IMR-90 (cell line): ENCODE results near the gene PAM. TPM values are rescaled to one million over a fixed set of nuclear protein-coding genes. Genes with fewer than 3 reads are reported as not detected.

ENCODE experiments used
- ATAC-seq: fragments of 200-7000 bp; cut with Tn5 transposase; 2 replicates; pipeline ENCODE4 v1.9.1; 2020; ENCODE audit warnings: low read depth, mild to moderate bottlenecking, moderate library complexity
- BruUV-seq: library from RNA; stranded (reverse); fragments of 400-500 nt; replicated peaks from 2 replicates; lab custom pipeline; 2021; lab: Mats Ljungman, UMichigan
- CTCF ChIA-PET: fragments of 300-600 bp; formaldehyde crosslinking; extraction: SDS; loops from one replicate; lab custom pipeline; 2021; ENCODE audit warnings: antibody characterized with exemption; lab: Yijun Ruan, JAX
- POLR2A ChIA-PET: fragments of 300-600 bp; sonication (Branson Sonifier 250); formaldehyde crosslinking; loops from one replicate; lab custom pipeline; 2022; ENCODE audit warnings: antibody characterized with exemption; ENCODE audit not compliant: unreplicated experiment; lab: Charles Lee
- DNase-seq: peaks from one replicate; pipeline ENCODE4 v3.0.0; 2013
- H2AFZ ChIP-seq: replicated peaks from 2 replicates; pipeline ENCODE3; 2013; ENCODE audit warnings: low read length, mild to moderate bottlenecking; ENCODE audit not compliant: poor library complexity
- H2AK5ac ChIP-seq: 2 replicates; pipeline ENCODE4 v1.6.1; 2013; ENCODE audit warnings: low read depth, low read length, inconsistent platforms
- H2AK9ac ChIP-seq: replicated peaks from 2 replicates; pipeline ENCODE3; 2013; ENCODE audit warnings: mild to moderate bottlenecking, low read depth, low read length, moderate library complexity; ENCODE audit not compliant: poor library complexity
- H2BK120ac ChIP-seq: 2 replicates; pipeline ENCODE4 v1.6.1; 2013; ENCODE audit warnings: low read depth, low read length, inconsistent platforms
- H2BK15ac ChIP-seq: 3 replicates; pipeline ENCODE4 v1.6.1; 2013; ENCODE audit warnings: low read depth, low read length, inconsistent platforms
- H2BK20ac ChIP-seq: 2 replicates; pipeline ENCODE4 v1.6.1; 2013; ENCODE audit warnings: low read depth, mild to moderate bottlenecking, inconsistent platforms, low read length, moderate library complexity
- H2BK5ac ChIP-seq: 2 replicates; pipeline ENCODE4 v1.6.1; 2013; ENCODE audit warnings: mild to moderate bottlenecking, low read depth, low read length, inconsistent platforms; ENCODE audit not compliant: poor library complexity, severe bottlenecking
- H3K14ac ChIP-seq: replicated peaks from 2 replicates; pipeline ENCODE4 v1.6.1; 2013; ENCODE audit warnings: low read depth, low read length, inconsistent platforms
- H3K18ac ChIP-seq: 2 replicates; pipeline ENCODE4 v1.6.1; 2013; ENCODE audit warnings: low read depth, low read length, control low read depth
- H3K23ac ChIP-seq: 2 replicates; pipeline ENCODE4 v1.6.1; 2013; ENCODE audit warnings: low read depth, low read length, inconsistent platforms
- H3K27ac ChIP-seq: 2 replicates; pipeline ENCODE4 v1.5.1; 2013; ENCODE audit warnings: mild to moderate bottlenecking, control low read depth, low read length; ENCODE audit not compliant: insufficient read depth
- H3K27me3 ChIP-seq: 2 replicates; pipeline ENCODE4 v1.6.1; 2013; ENCODE audit warnings: low read length; ENCODE audit not compliant: control insufficient read depth, insufficient read depth
- H3K36me3 ChIP-seq: 2 replicates; pipeline ENCODE4 v1.6.1; 2013; ENCODE audit warnings: low read length, mixed read lengths; ENCODE audit not compliant: control insufficient read depth, insufficient read depth
- H3K4ac ChIP-seq: 2 replicates; pipeline ENCODE4 v1.6.1; 2013; ENCODE audit warnings: low read depth, low read length, inconsistent platforms
- H3K4me1 ChIP-seq: 2 replicates; pipeline ENCODE4 v1.6.1; 2013; ENCODE audit warnings: low read length, mixed read lengths; ENCODE audit not compliant: control insufficient read depth, insufficient read depth
- H3K4me2 ChIP-seq: 2 replicates; pipeline ENCODE4 v1.6.1; 2013; ENCODE audit warnings: low read depth, mild to moderate bottlenecking, control low read depth, low read length, moderate library complexity
- H3K4me3 ChIP-seq: 2 replicates; pipeline ENCODE4 v1.5.1; 2013; ENCODE audit warnings: low read depth, mild to moderate bottlenecking, control low read depth, low read length, moderate library complexity; ENCODE audit not compliant: insufficient read depth
- H3K56ac ChIP-seq: 2 replicates; pipeline ENCODE4 v1.6.1; 2013; ENCODE audit warnings: low read length, inconsistent platforms; ENCODE audit not compliant: insufficient read depth; ENCODE audit errors: extremely low read depth
- H3K79me1 ChIP-seq, 2 experiments: 2 replicates each; pipeline ENCODE4 v1.6.1; 2013; ENCODE audit warnings: low read length in 2 of 2, inconsistent platforms in 1 of 2, low read depth in 1 of 2
- H3K9ac ChIP-seq: 2 replicates; pipeline ENCODE4 v1.6.1; 2013; ENCODE audit warnings: low read depth, low read length, control low read depth
- H3K9me1 ChIP-seq: 2 replicates; pipeline ENCODE4 v1.6.1; 2013; ENCODE audit warnings: low read length, inconsistent platforms; ENCODE audit not compliant: insufficient read depth
- H3K9me3 ChIP-seq: 2 replicates; pipeline ENCODE4 v1.6.1; 2013; ENCODE audit warnings: low read length; ENCODE audit not compliant: control insufficient read depth, insufficient read depth
- H4K20me1 ChIP-seq: 2 replicates; pipeline ENCODE4 v1.6.1; 2013; ENCODE audit warnings: low read length, inconsistent platforms; ENCODE audit not compliant: insufficient read depth
- H4K5ac ChIP-seq: 2 replicates; pipeline ENCODE4 v1.6.1; 2013; ENCODE audit warnings: mild to moderate bottlenecking, low read depth, low read length, control low read depth
- H4K8ac ChIP-seq, 2 experiments: 2 replicates each; pipeline ENCODE4 v1.6.1; 2013; ENCODE audit warnings: low read depth in 2 of 2, low read length in 2 of 2, control low read depth in 1 of 2, inconsistent platforms in 1 of 2
- H4K91ac ChIP-seq: 2 replicates; pipeline ENCODE4 v1.6.1; 2013; ENCODE audit warnings: low read depth, low read length, inconsistent platforms; ENCODE audit not compliant: insufficient read depth
- CEBPB ChIP-seq: IDR thresholded peaks from 2 replicates; pipeline ENCODE4 v1.6.1; 2012; ENCODE audit warnings: low read depth, low read length, improper control_type of control experiment
- CHD1 ChIP-seq: IDR thresholded peaks from 2 replicates; pipeline ENCODE4 v1.6.1; 2012; ENCODE audit warnings: low read depth, low read length, improper control_type of control experiment
- CTCF ChIP-seq: conservative IDR thresholded peaks from 2 replicates; pipeline ENCODE4 v1.5.1; 2012; ENCODE audit warnings: mild to moderate bottlenecking, low read depth, low read length, improper control_type of control experiment
- ELK1 ChIP-seq: fragments of 150-350 bp; IDR thresholded peaks from 2 replicates; pipeline ENCODE4 v1.6.1; 2016; ENCODE audit warnings: low read depth, mild to moderate bottlenecking, low read length, moderate library complexity, borderline replicate concordance
- FOS ChIP-seq: fragments of 150-350 bp; IDR thresholded peaks from 2 replicates; pipeline ENCODE4 v1.6.1; 2016; ENCODE audit warnings: low read depth, low read length
- NFE2L2 ChIP-seq: fragments of 150-350 bp; IDR thresholded peaks from 2 replicates; pipeline ENCODE4 v1.6.1; 2016; ENCODE audit warnings: low read depth, mild to moderate bottlenecking, low read length
- RFX5 ChIP-seq: IDR thresholded peaks from 2 replicates; pipeline ENCODE4 v1.8.0; 2012; ENCODE audit warnings: low read depth, mild to moderate bottlenecking, low read length, moderate library complexity
- WGBS, 2 experiments: methylation state at CpG; one replicate each; pipeline versions ENCODE4 v1.1.5 to v1.1.7; 2013; ENCODE audit warnings: missing lambda C conversion rate in 2 of 2; ENCODE audit not compliant: insufficient read length in 1 of 2; ENCODE audit errors: extremely low coverage in 2 of 2; 5-methylcytosine and 5-hydroxymethylcytosine counted together
- dilution Hi-C: fragments of 300-500 bp; cut with HindIII; formaldehyde crosslinking; loops from one replicate; pipeline ENCODE4 v1.14.3; 2018; ENCODE audit warnings: low sequenced_read_pairs; ENCODE audit not compliant: unreplicated experiment
- in situ Hi-C: fragments of 300-500 bp; cut with MboI; formaldehyde crosslinking; loops from 3 replicates; pipeline ENCODE4 v1.14.3; 2019; ENCODE audit warnings: low sequenced_read_pairs, inconsistent platforms, mixed read lengths
- intact Hi-C: fragments of 100-400 bp; cut with micrococcal nuclease; formaldehyde crosslinking; loops from 2 replicates; pipeline ENCODE4 v1.10.0; 2022
- polyA plus RNA-seq, 3 experiments: library from polyadenylated mRNA; depleted of rRNA; stranded (reverse); fragments of >200 nt; gene quantifications; 2 replicates each; pipeline ENCODE4 v1.2.3, GENCODE V29; 2012; ENCODE audit warnings: low replicate concordance in 1 of 3
- total RNA-seq: library from RNA; depleted of rRNA; stranded (reverse); fragments of >200 nt; gene quantifications from 2 replicates; pipeline ENCODE4 v1.2.3, GENCODE V29; 2012

Gene PAM
- total and polyA plus RNA-seq, 2 of the 4 experiments (the other 2 are of a cell fraction): 115 to 179 TPM

DNA sequence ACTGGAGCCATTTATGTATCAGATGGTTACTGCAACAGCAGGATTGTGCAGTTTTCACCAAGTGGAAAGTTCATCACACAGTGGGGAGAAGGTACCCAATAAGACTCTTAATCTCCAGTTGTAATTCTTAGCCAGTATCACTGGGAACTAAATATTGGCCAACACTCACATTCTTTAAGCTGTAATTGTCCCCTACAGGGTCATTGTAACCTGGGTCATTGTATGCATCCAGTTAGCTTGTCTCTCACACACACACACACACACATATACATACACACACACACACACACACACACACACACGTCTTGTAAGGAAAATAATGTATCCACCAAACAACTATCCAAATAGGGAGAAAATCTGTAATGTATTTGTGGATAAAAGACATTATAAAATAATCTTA is 251.8 kb downstream of the PAM start:
- Histone ChIP-seq H3K79me1 (no peaks in the 10 kb centered on the region; a peak in 1 of 4 replicates), H3K36me3 (peaks cover 8% of the 10 kb centered on the region; the same call in 1 of the 2 replicates), H3K9ac (no peak overlapping the region), H4K5ac (no peak overlapping the region), H2AK5ac (no peak overlapping the region), H3K18ac (no peak overlapping the region), H2BK5ac (no peak overlapping the region), H2AK9ac (no peak overlapping the region), H3K9me1 (peaks cover 2% of the 10 kb centered on the region), H4K91ac (no peak overlapping the region), H3K9me3 (no peaks in the 10 kb centered on the region), H4K8ac (no peak overlapping the region), H2AFZ (no peak overlapping the region), H2BK120ac (no peak overlapping the region), H3K23ac (no peak overlapping the region), H2BK20ac (no peak overlapping the region), H2BK15ac (no peak overlapping the region), H3K56ac (no peak overlapping the region), H3K4me3 (no peak overlapping the region), H3K4me2 (no peak overlapping the region), H3K4me1 (0 out of 2 replicates have a peak, but pooled peaks cover 3% of the 10 kb centered on the region), H3K4ac (no peak overlapping the region), H3K27me3 (no peaks in the 10 kb centered on the region), H3K27ac (no peak overlapping the region), H3K14ac (no peak overlapping the region), H4K20me1 (no peaks in the 10 kb centered on the region)
- BruUV-seq: no TSS peak
- dilution Hi-C loops (no loop called here), in situ Hi-C loops (no loop called here), intact Hi-C loops (no loop called here)
- ATAC-seq: no peak
- WGBS, 2 experiments: no CpG with 5 or more reads among the region's 1 CpG
- TF ChIP-seq NFE2L2 (no peak), ELK1 (no peak), RFX5 (no peak), CHD1 (no peak), CEBPB (no peak), CTCF (no peak), FOS (no peak)
- ChIA-PET CTCF (no interaction called here), POLR2A (no interaction called here)
- no peak for DNase-seq
